RWPE2 (cell line): ENCODE measurements around the gene PLCB1.

Experiments used
- ATAC-seq: fragments of 200-7000 bp; cut with Tn5 transposase; 3 replicates; pipeline ENCODE4 v1.9.1; 2021; ENCODE audit warnings: low read depth
- DNase-seq: peaks from one replicate; pipeline ENCODE4 v3.0.0-alpha.2; 2020; ENCODE audit warnings: low spot score
- H3K27ac ChIP-seq: fragments of 450-650 bp; 2 replicates; pipeline ENCODE4 v1.5.1; 2017; ENCODE audit warnings: mild to moderate bottlenecking; ENCODE audit not compliant: poor library complexity, severe bottlenecking
- H3K27me3 ChIP-seq: fragments of 250-450 bp; sonication (Bioruptor Pico); 2 replicates; pipeline ENCODE4 v1.5.1; 2021; ENCODE audit warnings: mild to moderate bottlenecking, moderate library complexity; ENCODE audit not compliant: insufficient read depth, poor library complexity, severe bottlenecking
- H3K36me3 ChIP-seq: fragments of 250-450 bp; sonication (Bioruptor Pico); 2 replicates; pipeline ENCODE4 v1.5.1; 2020; ENCODE audit warnings: low read depth, mild to moderate bottlenecking, moderate library complexity
- H3K4me1 ChIP-seq: fragments of 250-450 bp; sonication (Bioruptor Pico); 2 replicates; pipeline ENCODE4 v1.5.1; 2021; ENCODE audit warnings: mild to moderate bottlenecking, moderate library complexity; ENCODE audit not compliant: insufficient read depth, poor library complexity, severe bottlenecking
- H3K4me3 ChIP-seq: fragments of 250-450 bp; sonication (Bioruptor Pico); 2 replicates; pipeline ENCODE4 v1.5.1; 2021; ENCODE audit warnings: mild to moderate bottlenecking, moderate library complexity; ENCODE audit not compliant: severe bottlenecking
- H3K9me3 ChIP-seq: fragments of 250-450 bp; sonication (Bioruptor Pico); 2 replicates; pipeline ENCODE4 v1.5.1; 2021; ENCODE audit warnings: mild to moderate bottlenecking, moderate library complexity; ENCODE audit not compliant: severe bottlenecking
- CTCF ChIP-seq: fragments of 450-650 bp; IDR thresholded peaks from one replicate; pipeline ENCODE4 v1.5.1; 2017; ENCODE audit warnings: mild to moderate bottlenecking, moderate library complexity; ENCODE audit not compliant: poor library complexity, severe bottlenecking

The PLCB1 gene

GRCh38 chr20:8523684-8524083 is 391.6 kb downstream of the PLCB1 start:
- ATAC-seq (no peak), DNase-seq (no peak)
- Histone ChIP-seq H3K9me3 (no peaks in the 10 kb centered on the region), H3K27me3 (no peaks in the 10 kb centered on the region), H3K4me1 (peaks cover 4% of the 10 kb centered on the region), H3K27ac (no peak overlapping the region), H3K4me3 (no peak overlapping the region), H3K36me3 (no peaks in the 10 kb centered on the region)
- TF ChIP-seq CTCF: peak; percentile 22

GRCh38 chr20:8524101-8525016 is 392.3 kb downstream of the PLCB1 start:
- Histone ChIP-seq H3K27me3 (no peaks in the 10 kb centered on the region), H3K27ac (no peak overlapping the region), H3K4me1 (peaks cover 4% of the 10 kb centered on the region), H3K36me3 (no peaks in the 10 kb centered on the region), H3K9me3 (no peaks in the 10 kb centered on the region), H3K4me3 (no peak overlapping the region)
- ATAC-seq (no peak), DNase-seq (no peak)
- TF ChIP-seq CTCF: no peak

- H3K4me3 ChIP-seq: no peak overlapping the region
- H3K27me3 ChIP-seq: no peaks in the 10 kb centered on the region
- H3K27ac ChIP-seq: no peak overlapping the region
- no peaks in the 10 kb centered on the region for H3K36me3 ChIP-seq
- TF ChIP-seq CTCF: no peak
- no peak for ATAC-seq
- no peaks in the 10 kb centered on the region for H3K9me3 ChIP-seq
- DNase-seq: no peak
- peaks cover 4% of the 10 kb centered on the region for H3K4me1 ChIP-seq
Measured at GRCh38 chr20:8525017-8525343, 392.9 kb downstream of the PLCB1 start.

- no peak overlapping the region for H3K4me3 ChIP-seq
- H3K36me3 ChIP-seq: no peaks in the 10 kb centered on the region
- H3K27ac ChIP-seq: no peak overlapping the region
- no peaks in the 10 kb centered on the region for H3K9me3 ChIP-seq
- TF ChIP-seq CTCF: no peak
- DNase-seq (no peak), ATAC-seq (no peak)
- H3K4me1 ChIP-seq: peaks cover 4% of the 10 kb centered on the region
- H3K27me3 ChIP-seq: no peaks in the 10 kb centered on the region
Measured at GRCh38 chr20:8526610-8527009, 394.5 kb downstream of the PLCB1 start.

- no peak for TF ChIP-seq CTCF
- peaks cover 4% of the 10 kb centered on the region for H3K4me1 ChIP-seq
- peak; percentile 42; the same call in 1 of the 3 replicates for ATAC-seq
- H3K4me3 ChIP-seq: no peak overlapping the region
- H3K27me3 ChIP-seq: no peaks in the 10 kb centered on the region
- no peak for DNase-seq
- H3K9me3 ChIP-seq: no peaks in the 10 kb centered on the region
- no peak overlapping the region for H3K27ac ChIP-seq
- H3K36me3 ChIP-seq: no peaks in the 10 kb centered on the region
Measured at GRCh38 chr20:8527998-8528723, 396.1 kb downstream of the PLCB1 start.
